ENCODE results near the gene NR0B2.
"Not testable (repeated sequence)": the region's sequence is repeated elsewhere in the genome, so short reads cannot be mapped to it uniquely, and the experiment has no call there.

Gene NR0B2

DNA sequence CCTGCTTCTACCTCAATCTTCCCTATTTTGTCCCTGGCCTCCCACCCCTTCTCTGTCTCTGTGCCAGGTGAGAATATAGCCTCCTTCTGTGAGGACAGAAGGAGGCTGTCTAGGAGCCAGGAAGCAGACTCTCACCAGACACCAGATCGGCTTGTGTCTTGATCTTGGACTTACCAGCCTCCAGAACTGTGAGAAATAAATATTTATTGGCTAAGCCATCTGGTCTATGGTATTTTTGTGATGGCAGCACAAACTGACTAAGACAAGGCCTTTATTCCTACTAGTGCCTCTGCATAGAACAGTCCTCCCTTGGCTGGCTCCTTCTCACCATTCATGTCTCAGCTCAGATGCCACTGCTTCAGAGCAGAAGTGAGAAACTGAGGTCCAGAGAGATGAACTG lies 25.5 kb downstream of the NR0B2 start:
- no peak for DNase-seq

DNA sequence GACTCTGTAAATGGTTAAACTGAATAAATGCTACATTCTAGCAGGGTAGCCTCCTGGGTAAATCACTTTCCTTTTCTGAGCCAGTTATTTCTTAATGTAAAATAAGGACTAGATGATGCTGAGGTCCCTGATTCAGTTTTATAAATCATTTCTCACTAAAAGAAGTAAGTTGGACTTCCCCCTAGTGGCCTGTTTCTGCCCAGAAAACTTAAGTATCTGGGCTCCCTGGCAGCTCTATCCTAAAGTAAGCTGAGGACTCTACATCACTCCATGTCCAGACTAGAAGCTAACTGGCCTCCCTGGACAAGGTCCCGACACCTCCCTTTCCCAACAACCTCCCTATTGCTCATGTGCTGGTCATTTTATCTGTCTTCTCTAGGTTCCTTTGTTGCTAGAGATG lies 26.6 kb downstream of the NR0B2 start:
- DNase-seq, result peak; percentile 43

DNA sequence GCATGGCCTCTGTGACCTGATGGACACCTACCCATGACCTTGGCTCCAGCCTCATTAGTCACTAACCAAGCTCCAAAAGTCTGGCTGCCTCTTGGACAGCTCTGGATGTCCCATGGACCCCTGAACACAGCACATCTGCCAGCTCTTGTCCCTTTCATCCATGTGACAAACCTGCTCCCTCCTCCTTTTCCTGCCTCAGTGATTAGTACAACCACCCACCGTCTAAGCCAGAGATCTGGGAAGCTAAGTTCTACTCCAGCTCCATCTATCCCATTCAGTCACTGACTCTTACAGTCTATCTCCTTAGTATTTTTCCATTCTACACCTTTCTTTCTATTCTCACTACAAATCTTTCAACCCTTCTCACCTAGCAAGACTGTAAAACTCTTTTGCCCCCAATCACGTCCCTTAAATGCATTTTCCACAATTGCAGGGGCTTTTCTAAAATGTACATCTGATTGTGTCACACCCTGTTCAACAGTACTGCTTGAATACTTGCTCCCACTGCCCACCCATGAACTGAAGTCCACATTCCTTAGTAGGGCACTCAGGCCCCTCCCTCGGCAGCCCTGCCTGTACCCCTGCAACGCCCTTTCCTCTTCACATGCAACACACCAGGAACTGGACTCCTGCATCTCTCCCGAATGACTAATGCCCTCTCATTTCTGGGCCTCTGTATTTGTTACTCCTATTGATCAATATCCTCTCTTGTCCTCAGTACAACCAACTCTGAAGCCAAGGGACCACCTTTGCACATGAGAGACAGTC lies 30.9 kb downstream of the NR0B2 start:
- no peak for DNase-seq

DNA sequence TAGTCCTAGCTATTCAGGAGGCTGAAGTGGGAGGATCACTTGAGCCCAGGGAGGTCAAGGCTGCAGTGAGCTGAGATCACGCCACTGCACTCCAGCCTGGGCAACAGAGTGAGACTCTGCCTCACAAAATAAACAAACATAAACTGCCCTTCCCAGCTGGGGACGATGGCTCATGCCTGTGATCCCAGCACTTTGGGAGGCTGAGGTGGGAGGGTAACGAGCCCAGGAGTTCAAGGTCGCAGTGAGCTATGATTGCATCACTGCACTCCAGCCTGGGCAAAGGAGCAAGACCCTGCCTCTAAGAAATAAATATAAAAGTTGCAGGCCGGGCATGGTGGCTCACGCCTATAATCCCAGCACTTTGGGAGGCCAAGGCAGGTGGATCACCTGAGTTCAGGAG lies 32.2 kb downstream of the NR0B2 start:
- DNase-seq, result not testable (repeated sequence)

DNA sequence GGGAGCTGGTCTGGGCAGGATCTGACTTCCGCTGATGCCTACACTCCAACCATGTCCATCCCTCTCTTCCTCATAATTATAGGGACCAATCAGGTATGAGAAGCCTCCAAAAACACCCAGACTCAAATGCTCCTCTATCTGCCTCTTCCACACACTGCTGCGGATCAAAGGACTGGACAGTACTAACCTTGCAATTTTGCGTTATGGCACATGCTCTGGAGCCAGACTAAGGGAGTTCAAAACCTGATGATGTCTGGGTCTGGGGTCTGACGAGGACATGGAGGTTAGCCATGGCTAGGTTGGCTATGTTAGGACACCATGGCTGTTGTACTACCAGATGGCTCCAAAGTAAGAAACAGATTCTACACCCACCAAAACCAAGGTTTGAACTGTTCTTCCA lies 34.0 kb downstream of the NR0B2 start:
- no peak for DNase-seq

DNA sequence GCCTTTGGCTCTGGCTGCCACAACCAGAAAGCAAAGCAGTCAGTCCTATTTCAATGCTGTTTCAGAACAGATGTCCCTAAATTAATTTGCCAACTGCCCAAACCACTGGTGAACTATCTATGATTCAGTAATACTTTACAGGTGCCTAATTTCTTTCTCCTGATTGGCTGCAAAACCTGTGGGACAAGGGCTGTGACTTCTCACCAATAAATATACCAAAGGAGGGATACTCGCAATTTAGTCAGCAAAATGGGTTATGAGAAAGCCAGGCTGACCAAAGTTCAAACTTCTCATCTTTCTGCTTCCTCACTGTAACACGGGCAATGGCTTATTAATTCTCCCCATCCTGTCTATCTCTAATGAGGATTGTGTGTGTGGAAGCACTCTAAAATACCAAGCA lies 36.4 kb downstream of the NR0B2 start:
- DNase-seq, result no peak

DNA sequence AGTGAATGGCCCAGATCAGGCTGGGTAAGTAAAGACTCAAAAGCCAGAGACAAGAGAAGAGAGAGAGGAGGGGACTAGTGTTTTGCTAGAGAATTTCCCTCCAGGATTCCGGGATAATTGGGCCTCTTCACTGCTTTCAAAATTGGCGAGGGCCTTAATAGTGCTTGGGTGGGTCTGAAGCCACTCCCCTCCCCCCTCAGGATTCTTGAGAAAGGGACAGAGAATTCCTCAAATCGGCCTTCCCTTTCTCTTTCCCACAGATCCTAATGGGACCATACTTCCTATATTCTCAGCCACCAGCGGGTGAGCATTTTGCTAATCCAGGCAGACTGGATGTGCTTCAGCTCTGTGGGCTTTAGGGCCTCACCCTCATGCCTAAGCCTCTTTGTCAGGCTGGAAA lies 38.9 kb downstream of the NR0B2 start:
- no peak for DNase-seq

DNA sequence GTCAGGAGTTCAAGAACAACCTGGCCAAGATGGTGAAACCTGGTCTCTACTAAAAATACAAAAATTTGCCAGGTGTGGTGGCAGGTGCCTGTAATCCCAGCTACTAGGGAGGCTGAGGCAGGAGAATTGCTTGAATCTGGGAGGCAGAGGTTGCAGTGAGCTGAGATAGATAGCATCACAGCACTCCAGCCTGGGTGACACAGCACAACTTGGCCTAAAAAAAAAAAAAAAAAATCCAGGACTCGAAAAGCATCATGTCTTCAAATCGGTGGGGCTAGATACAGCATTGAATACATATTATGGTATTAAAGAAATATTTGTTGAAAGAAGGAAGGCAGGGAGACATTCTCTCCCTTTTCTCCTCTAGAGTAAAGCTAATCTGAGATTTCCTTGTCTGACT lies 40.7 kb downstream of the NR0B2 start:
- not testable (repeated sequence) for DNase-seq

DNA sequence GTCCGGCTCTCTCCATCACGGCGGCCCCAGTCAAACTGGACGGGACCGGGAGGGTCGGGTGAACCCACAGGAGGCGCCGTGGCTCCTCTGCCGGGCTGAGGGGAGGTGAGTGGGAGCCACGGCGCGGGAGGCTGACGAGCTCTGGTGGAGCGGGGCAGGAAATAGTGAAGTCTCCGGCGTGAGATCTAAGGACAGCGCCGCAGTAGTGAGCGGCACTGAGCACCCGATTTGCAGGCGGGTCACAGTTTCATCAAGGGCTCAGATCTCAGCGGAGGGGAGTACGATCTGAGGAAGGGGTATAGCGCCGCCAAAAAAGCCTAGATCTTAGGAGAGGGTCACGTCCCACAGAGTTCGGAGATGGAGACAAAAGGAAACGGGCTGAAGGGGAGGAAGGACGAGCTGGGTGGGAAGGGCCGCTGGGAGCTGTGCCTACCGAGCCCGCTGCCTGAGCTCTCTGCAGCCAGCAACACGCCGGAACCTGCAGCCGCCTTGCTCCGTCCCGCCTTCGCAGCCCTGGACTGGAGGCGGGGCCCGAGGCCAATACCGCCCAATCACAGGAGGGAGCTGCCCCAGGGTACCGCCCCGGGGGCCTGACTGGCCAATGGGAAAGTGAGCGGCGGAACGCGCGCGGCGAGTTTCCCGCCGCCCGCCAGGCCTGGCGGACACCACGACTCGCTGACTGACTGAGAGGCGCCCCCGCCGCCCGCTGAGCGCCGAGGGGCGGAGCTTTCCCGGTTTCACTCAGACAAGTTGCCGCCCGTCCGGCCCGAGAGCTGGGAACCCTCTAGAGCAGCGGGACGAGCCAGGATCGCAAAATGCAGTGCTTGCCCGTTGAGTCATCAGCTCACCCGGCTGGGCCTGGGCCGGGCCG lies 48.9 kb downstream of the NR0B2 start:
- DNase-seq, result peak; percentile 96

DNA sequence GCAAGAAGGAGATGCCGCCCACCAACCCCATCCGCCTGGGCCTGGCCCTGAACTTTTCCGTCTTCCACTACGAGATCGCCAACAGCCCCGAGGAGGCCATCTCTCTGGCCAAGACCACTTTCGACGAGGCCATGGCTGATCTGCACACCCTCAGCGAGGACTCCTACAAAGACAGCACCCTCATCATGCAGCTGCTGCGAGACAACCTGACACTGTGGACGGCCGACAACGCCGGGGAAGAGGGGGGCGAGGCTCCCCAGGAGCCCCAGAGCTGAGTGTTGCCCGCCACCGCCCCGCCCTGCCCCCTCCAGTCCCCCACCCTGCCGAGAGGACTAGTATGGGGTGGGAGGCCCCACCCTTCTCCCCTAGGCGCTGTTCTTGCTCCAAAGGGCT lies 50.1 kb downstream of the NR0B2 start:
- DNase-seq, result no peak

DNA sequence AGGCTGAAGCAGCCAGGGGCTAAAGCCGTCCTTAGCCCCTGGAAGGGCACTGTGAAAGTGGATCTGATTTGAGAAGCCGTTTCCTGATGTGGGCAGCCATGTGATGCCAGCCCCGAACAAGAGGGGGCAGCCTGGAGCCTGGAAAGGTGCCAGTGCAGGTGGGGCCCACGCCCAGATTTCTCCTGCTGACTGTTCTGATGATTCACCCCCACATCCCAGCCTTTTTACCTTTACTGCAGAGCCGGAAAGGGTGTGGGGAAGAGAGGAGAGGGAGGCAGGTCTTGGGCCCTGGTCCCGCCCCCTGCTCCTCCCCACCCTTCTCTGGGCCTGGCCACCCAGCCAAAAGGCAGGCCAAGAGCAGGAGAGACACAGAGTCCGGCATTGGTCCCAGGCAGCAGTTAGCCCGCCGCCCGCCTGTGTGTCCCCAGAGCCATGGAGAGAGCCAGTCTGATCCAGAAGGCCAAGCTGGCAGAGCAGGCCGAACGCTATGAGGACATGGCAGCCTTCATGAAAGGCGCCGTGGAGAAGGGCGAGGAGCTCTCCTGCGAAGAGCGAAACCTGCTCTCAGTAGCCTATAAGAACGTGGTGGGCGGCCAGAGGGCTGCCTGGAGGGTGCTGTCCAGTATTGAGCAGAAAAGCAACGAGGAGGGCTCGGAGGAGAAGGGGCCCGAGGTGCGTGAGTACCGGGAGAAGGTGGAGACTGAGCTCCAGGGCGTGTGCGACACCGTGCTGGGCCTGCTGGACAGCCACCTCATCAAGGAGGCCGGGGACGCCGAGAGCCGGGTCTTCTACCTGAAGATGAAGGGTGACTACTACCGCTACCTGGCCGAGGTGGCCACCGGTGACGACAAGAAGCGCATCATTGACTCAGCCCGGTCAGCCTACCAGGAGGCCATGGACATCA lies 50.7 kb downstream of the NR0B2 start, which contains the start of gene SFN:
Gene SFN (plus strand): TSS at position 369 of the 904 bp plus-strand sequence. CDS start 64 bp downstream, at position 433.
- DNase-seq, result peak; percentile 61

DNA sequence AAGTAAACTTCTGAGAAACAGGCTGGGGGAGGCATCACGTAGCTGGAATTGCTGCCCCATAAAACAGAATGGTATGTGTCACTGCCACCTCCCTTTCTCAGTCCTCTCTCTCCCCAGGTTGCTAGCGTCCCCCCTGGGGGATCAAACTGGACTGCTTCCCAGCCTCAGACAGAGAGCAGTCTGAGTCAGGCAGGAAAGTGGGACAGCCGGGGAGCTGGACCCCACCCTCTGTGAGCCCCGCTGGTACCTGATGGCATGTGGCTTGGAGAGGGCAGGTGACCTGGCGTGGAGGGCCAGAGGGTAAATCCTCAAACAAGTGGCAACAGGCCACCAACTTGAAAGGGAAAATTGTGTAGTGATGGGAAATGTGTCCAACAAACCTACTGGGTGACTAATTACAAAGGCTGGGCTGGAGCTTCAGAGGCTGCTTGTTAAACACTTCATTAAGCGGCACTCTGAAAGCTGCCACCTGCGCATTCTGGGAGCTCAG lies 51.8 kb downstream of the NR0B2 start:
- no peak for DNase-seq
